Dedifferentiated amniotic fluid mesenchymal stem cell (primary cell): ENCODE results near the gene FOXN3.

Source experiments
- DNase-seq: peaks from one replicate; pipeline ENCODE4 v3.0.0-alpha.2; 2016; ENCODE audit errors: extremely low spot score

FOXN3 gene

DNA sequence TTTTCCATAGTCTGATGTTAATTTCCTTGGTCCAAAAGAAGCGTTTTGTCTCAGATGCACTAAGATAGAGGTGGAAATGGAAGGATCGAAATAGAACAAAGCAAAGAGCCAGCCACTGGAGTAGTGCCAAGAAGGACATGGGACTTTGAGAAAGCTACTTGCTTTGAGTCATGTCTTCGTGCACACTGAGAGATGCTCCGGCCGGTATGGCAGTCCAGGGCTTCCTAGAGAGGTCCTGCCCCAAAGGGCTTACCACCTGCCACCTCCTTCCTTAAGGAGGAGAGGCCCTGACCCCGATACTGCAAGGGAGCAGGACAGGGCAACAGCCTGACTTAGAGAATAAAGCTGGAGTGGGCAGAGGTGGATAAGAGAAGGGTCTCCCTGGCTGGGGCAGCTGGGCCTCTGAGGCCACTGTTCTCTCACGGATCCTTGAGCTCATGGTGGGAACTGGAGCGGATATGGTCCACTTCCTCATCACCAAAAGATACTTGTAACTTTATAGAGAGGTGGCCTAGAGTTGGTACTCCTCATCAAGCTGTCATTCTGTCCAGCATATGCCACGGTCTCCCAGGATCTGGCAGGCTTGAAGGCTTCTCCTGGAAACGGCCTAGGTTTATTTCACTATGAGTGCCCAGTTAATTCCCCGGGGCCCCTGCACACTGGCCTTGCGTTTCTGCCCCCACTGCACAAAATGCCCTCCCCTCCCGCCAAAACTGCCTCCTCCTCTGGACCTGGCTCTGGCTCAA is 57.4 kb downstream of the FOXN3 start:
- DNase-seq, result no peak

DNA sequence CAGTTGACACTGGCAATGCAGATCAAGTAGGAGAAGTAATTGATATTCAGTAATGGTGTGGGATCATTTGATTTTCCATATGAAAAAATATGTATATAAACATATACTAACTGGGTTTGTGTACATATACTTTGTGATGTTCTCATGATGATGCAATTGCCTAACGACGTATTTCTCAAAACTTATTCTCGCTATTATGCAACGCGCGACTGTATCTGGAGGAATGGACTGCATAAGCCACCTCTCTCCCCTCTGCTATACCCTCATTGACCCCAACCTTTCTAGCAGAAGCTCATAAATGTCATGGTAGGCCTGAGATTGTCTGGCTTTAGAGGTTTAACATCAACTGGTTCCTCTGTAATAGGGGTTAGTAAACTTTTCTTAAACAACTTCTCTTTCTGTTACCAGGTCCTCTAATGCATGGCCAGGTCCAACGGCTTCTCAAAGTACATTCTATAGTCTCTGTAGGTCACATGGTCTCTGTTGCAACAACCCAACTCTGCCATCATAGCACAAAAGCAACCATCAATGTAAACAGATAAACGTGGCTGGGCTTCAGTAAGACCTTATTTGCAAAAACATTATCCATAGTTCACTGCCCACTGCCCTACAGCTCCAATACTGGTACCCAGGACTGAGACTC is 59.3 kb downstream of the FOXN3 start:
- no peak for DNase-seq

DNA sequence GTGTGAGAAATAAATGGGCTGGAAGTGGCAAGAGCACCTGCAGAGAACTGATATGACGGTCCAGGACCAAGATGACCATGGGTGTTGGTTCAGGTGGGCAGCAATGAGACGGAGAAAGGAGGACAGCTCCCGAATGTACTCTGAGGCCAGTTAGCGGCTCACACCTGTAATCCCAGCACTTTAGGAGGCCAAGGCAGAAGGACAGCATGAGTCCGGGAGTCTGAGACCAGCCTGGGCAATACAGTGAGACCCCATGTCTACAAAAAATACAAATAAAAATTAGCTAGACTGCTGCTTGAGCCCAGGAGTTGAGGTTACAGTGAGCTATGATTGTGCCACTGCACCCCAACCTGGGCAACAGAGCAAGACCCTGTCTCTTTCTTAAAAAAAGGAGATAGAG is 60.1 kb downstream of the FOXN3 start:
- DNase-seq, result no peak

DNA sequence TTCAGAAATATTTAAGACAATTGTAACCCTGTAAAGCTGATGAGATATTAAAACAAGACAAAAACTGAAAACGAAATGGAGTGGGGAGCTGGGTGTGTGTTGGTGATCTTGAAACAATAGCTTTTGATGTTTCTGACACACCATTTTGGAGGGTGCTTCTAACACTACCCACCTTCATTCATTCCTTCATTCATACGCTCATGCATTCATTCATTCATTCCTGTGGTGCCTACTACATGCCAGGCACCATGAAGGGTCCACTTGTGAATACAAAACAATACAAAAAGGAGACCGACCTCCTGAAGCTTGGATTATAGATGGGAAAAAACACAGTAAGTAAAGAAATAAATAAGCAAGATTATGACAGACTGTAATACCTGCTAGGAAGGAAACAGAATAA is 60.5 kb downstream of the FOXN3 start:
- no peak for DNase-seq

DNA sequence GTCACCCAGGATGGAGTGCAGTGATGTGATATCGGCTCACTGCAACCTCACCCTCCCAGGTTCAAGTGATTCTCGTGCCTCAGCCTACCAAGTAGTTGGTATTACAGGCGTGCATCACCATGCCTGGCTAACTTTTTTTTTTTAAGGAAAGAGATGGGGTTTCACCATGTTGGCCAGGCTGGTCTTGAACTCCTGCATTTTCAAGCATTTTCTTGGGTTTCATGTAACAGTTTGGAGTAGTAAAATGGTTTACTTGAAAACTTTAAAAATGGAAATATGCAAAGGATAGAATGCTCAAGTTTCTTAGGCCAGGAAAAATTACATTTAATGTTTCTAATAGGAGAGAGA is 63.3 kb downstream of the FOXN3 start:
- no peak for DNase-seq

DNA sequence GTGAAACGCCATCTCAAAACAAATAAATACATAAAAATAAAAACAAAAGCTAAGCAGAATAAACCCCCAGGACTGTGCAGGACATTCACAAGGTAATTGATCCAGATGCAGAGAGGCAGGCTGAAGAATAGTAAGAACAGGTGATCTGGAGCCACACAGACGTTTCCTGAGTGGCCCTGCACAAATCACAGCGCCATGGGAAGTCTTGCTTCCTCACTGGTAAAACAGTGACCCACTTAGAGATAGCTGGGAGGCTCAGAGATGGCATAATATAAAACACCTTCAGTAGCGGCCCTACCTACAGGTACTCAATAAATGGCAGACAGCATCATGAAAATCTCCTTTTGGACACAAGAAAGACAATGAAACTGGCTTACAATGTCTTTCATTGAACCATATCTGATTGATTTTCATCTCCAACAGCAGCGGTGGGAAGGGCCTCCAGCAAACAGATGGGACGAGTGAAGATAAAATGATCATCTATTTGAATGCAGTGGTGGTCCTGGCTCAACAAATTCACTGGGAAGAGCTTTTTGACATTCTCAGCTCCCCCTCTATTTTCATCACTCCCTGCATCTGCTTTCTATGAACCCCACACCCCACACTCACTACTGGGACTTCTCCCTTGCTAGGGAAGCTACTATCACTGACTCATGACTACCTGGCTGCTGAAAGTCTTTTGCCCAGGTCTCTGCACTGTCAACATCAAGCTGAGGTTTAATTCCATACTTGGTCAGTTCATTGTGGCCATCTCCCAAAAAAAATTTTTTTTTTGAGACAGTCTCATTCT is 63.9 kb downstream of the FOXN3 start:
- no peak for DNase-seq

DNA sequence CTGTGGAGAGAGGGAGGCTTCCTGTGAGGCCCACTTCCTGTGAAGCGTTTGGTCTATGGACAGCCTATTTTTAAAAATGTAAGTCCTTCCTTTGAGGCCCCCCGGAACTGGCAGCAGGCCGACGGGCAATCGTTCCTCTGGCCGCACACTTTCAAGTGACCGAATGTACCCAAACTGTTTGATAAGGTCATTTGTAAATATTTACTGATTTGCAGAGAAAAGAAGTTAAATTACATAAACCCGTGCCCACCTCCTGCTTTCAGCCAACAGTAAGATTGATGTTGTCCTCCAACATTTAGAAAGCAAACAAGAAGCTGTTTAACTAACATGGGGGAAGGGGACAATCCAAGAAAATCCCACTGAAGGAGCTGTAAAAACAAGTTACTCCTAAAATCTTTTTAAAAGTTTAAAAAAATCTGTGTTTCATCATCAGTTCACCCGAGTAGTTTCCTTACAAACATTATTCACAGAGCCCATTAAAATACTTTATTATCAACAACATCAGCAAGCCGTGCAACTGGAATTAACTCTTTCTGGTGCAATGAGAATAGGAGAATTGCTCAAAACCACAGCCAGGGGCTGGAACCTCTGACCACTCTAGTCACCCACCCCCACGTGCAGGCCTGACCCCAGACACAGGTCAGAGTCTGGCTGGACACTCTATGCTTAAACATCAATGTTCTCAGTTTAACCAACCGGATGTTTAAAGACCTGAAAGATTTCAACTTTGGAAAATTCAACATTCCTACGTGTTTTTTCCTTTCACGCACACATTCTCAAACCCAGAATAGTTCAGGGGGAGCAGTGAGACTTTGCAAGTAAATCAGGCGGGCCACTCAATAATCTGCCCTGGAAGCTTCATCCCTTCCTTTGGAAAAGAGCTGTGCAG is 65.3 kb downstream of the FOXN3 start:
- DNase-seq, result no peak

DNA sequence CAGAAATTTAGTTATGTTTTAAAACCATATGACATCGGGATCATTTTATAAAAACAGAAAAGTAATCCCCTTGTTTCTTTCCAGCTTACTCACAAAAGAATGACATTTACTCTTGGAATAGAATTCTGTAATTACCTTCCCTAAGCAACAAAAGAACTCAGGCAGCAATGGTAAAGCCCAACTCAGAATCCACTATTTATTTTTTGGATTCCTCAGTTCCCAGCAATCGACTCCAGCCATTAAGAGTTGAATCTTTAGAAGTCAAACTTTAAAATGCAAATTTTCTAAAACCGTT is 65.9 kb downstream of the FOXN3 start:
- no peak for DNase-seq

DNA sequence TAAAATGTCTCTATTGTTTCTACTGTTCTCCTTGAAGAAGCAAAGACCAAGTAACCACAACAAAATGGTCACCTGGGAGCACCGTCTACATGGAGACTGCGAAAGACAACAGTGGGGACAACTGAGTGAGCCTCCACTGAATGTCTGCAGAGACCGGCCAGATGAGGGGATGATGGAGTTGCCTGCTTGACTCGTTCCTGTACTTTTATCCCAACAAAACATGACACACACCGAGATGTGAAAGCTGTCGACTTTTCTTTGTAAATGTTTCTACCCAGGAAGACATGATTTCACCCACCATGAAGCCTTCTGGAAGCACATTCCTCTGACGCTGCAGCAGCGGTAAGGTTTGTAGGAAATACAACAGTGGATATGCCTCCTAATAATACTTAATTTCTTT is 66.9 kb downstream of the FOXN3 start:
- no peak for DNase-seq

DNA sequence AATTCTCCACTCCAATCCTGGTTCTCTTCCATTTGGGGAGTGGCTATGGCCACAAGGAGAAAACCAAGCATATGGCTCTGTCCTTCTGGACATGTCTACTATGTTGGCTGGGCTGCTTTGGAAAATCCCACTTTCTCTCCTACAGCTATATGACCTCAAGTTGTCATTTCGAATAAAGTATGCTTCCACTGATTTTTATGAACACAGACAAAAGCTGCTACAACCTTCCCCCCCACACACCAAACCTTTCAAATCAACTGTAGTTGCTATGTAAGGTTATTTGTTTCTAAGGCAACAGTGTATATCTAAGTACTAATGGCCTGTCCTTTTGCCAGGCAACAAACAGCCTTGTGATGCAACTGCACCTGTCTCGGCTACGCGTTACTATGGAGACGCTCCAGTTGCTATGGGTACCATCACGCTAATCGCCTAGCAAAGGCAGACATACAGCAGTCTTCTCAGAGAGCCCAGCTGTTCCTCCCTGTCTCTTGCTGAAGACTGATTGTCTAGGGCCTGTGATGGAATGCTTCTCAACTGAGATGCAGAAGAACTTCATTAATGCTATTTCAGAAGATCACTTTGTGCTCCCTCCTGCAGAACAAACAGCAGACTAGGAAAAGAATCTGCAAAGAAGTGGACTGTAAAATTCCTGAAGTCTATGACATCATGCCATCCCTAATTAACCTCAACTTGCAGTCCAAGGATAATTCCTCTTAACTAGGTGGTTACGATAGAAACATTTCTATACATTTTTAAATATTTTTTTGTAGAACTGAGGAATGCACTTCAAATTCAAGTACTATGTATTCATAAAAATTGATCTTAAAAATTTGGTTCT is 67.6 kb downstream of the FOXN3 start:
- no peak for DNase-seq

DNA sequence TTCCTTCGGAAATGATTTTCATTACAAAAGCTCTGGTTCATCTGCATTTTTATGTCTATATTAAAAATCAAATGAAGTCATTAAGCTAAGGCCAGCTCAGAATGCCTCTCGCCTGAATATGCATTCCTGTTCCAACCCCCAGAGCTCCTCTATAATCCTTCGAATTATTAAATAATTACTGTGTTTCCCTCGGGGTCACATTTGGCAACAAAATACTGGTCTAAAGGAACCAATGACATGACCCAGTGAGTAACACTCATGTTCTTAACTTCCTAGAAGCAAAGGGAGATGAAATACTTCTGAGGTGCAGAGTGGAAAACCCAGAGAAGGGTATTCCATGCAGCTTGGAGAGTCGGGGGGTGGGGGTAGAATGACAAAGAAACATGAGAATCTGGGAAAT is 68.3 kb downstream of the FOXN3 start:
- no peak for DNase-seq

DNA sequence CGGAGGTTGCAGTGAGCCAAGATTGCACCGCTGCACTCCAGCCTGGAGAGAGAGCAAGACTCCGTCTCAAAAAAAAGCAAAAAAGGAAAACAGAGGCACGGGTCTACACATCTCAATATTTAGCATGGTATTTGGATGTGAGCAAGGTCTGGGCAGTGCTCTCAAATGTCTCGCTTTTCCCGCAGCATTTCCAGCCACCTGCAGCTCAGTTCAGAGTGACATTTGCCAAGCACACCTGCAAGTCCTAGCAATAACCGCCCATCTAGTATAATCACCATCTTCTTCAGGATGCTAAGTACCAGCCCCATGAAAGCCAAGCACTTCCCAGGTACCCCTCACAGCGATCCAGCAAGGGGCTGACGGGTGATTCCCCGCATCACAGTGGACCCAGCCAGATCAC is 69.1 kb downstream of the FOXN3 start:
- no peak for DNase-seq

DNA sequence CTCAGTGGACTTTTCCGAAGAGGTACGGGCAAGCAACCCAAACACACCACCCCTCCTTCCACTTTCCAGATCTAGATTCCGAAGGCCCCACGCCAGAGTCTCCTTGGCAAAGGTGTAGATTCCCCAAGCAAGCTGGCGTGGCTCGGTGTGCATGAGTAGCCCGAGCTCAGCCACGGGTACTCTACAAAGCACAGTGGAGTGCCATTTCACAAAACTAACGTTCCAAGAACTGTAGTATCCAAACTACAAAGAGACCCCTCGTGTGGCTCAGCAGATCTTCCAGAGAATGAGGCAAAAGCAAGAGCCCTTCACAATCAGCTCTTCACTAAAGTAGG is 72.1 kb downstream of the FOXN3 start:
- no peak for DNase-seq

DNA sequence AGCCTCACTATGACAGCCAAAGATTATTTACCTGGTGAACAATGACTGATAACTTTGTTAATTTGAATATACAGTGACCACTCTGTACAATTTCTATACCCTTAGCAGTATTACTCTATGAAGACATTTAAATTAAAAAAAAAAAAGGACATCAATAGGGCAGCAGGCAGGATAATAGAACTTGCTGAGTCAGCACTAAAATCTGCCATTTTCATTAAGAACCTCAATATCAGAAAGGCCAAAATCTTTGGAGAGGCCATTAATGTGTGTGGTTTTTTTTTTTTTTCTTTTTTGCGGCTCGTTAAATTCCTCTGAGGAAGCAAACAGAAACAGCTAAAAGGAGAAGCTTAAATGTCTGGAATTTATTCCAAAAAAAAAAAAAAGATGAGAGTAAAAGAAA is 73.7 kb downstream of the FOXN3 start:
- no peak for DNase-seq

DNA sequence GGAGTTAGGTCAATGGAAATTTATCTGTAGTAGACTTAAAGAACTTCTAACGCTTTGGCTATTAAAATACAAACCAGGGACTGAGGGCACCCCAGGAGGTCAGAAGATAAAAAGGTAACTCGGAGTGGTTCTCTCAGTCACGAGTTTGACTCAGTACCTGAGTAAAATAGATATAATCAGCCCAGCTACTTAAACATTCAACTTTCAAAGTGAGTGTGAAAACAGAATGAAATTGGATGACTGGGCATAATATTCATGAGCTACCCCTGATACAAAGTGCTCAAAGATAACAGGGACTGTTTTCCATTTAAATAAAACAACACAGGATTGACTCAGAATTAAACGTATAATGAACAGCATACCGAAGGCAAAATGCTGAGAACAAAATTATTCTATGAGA is 75.0 kb downstream of the FOXN3 start:
- no peak for DNase-seq

DNA sequence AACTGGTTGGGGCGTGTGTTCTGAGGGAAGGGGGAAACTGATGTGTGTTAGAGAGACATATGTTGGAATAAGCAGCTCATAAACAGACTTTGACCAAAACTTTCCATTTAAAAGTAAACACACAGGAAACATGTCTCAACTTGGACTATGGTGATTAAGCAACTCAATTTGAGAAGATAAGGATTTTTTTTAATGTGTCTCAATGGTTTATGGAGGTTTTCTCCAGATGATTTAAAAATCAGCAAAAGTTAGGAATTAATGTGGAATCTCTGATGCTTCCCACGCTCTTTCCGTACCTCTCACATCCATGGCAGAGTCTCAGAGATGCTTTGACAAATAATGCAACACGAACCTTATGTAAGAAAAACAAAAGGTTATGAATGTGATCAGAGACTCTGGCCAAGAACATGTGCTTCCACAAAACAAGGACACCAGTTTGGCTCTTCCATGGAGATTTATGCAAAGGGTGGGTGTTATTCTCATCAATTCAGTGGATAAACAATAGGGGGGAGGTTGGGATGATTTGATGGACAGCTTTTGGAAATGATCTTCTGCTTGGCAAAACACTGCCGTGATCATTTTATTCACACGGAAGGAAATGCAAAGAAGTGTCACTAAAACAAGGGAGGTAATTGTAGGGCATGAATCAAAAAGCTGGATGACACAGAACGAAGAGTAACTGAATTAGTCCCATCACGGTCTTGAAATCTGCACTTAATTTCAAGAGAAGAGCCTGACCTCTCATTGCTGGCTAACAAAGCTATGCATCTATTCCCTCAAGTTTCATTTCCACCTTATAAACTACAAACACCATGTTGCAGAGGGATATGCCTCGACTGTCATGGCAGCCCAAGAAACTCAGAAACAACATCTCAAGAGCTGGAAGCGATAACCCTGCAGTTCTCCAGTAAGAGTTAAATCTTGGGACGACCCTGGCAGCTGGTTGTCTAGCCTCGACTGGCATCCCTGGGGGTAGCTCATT is 76.5 kb downstream of the FOXN3 start:
- peak; percentile 36 for DNase-seq

DNA sequence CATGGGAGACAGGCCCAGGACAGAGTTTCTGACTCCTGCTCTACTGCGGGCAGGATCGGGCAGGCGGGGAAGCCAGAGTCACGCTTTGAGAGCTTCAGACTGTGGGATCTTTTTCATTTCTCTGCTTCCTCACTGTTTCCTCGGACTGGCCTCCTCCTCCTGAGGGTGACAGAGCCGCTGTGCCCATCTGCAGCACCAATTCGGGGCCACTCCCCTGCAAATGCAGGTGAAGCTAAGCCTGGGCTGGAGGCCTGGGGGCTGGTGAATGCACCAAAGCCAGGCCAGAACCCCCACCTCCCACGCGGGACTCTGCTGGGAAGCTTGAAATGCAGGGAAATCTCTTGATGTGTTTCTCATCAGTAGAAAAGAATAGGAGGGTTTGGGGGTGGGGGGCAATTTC is 77.5 kb downstream of the FOXN3 start:
- DNase-seq, result no peak

DNA sequence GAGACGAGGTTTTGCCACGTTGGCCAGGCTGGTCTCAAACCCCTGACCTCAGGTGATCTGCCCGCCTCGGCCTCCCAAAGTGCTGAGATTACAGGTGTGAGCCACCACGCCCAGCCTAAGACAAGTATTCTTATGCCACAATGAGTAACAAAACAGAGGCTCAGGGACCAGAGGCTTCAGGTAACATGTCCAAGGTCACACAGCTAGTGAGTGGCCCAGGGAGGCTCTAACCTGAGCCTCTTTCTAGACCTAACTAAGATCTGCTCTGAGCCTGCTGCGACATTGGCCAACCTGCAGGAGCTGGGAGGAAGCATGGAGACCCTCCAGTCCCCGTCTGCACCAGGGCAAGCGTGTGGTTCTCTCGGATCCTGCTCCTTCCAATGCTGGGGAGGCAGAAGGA is 77.9 kb downstream of the FOXN3 start:
- no peak for DNase-seq

DNA sequence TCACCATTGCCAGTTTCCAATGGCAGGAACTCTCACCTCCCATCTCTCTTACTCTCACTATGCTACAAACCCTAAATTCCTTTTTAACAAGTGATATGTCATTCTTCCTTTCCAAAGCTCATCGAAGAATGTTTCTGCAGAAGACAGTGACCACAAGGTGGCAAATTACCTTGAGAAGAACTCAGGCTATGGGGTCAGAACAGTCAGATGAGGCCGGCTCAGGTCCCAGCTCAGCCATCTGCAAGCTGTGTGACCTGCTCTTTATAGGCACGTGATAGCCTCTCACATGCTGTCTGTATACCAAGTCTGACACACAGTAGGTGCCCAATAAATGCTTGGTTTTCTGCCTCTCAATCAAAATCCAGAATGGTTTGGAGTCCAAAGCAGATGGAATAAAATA is 80.7 kb downstream of the FOXN3 start:
- no peak for DNase-seq

DNA sequence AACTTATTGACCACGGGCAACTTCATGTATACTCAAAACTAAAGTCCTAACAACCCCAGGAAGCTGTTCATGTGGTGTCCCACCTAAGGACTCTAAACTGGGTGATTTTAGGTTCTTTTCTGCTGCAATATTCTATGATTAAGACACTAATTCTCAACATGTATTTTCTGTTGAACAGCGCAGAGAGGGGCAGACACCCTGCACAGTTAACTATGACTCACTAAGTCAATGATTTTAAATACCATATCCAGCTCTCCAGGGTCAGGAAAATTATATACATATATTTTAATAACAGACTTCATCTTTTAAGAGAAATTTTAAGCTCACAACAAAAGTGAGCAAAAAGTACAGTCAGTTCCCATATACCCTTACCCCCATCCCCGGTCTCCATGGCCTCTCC is 85.0 kb downstream of the FOXN3 start:
- no peak for DNase-seq
